ENCODE measurements around the gene PPARA. TPM values are rescaled to one million over a fixed set of nuclear protein-coding genes. Genes with fewer than 3 reads are reported as not detected.

Gene PPARA
- total and polyA plus RNA-seq, 5 experiments from 2014 or later: 3.5 to 22.6 (median 3.7) TPM

- Mint-ChIP-seq H3K9me3 (no peaks in the 10 kb centered on the region), H3K4me1 (peaks cover 2 to 5% (median 4%) of the 10 kb centered on the region in 4 donors), H3K4me3 (no peak overlapping the region), H3K27me3 (no peaks in the 10 kb centered on the region), H3K27ac (no peak overlapping the region), H3K36me3 (peaks cover 0 to 43% (median 10%) of the 10 kb centered on the region in 3 donors)
- POLR2A ChIA-PET: no interaction called here
- ATAC-seq (no peak), DNase-seq (no peak)
Observed at GRCh38 chr22:46158283-46158682, 8.0 kb downstream of the PPARA start.

DNA sequence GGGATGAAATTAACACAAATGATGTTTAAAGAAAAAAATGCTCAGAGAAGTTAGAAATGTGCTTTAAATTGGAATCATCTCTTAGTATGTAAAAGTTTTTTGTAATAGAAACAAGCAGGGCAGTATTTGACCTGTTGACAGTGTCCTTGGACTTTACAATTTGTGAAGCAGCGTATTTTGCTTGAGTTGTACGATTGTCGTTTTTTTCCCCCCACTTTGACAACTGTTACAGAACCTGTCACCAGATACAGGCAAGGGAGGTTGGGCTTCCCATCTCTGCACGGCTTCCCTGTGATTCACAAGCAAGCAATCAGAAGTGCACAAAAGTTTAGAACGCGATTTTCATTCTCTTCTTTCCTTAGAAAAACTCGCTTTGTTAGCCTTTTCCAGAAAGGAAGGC lies 8.9 kb downstream of the PPARA start:
- no peak for ATAC-seq
- POLR2A ChIA-PET: no interaction called here
- Mint-ChIP-seq H3K36me3 (peaks cover 0 to 43% (median 10%) of the 10 kb centered on the region in 3 donors), H3K9me3 (no peaks in the 10 kb centered on the region), H3K27ac (no peak overlapping the region), H3K4me1 (peaks cover 2 to 7% (median 5%) of the 10 kb centered on the region in 4 donors), H3K27me3 (no peaks in the 10 kb centered on the region), H3K4me3 (no peak overlapping the region)
- no peak for DNase-seq

GRCh38 chr22:46159777-46160176 lies 9.5 kb downstream of the PPARA start:
- H3K27ac Mint-ChIP-seq: no peak overlapping the region
- POLR2A ChIA-PET: no interaction called here
- H3K9me3 Mint-ChIP-seq: no peaks in the 10 kb centered on the region
- no peak overlapping the region for H3K4me3 Mint-ChIP-seq
- no peaks in the 10 kb centered on the region for H3K27me3 Mint-ChIP-seq
- DNase-seq (no peak), ATAC-seq (no peak)
- peaks cover 0 to 46% (median 10%) of the 10 kb centered on the region in 3 donors for H3K36me3 Mint-ChIP-seq
- H3K4me1 Mint-ChIP-seq: peaks cover 2 to 7% (median 5%) of the 10 kb centered on the region in 4 donors

- ATAC-seq: no peak
- Mint-ChIP-seq H3K4me1 (peaks cover 0 to 6% (median 4%) of the 10 kb centered on the region in 4 donors), H3K4me3 (no peak overlapping the region)
Observed at GRCh38 chr22:46162285-46162684, 12.0 kb downstream of the PPARA start.

DNA sequence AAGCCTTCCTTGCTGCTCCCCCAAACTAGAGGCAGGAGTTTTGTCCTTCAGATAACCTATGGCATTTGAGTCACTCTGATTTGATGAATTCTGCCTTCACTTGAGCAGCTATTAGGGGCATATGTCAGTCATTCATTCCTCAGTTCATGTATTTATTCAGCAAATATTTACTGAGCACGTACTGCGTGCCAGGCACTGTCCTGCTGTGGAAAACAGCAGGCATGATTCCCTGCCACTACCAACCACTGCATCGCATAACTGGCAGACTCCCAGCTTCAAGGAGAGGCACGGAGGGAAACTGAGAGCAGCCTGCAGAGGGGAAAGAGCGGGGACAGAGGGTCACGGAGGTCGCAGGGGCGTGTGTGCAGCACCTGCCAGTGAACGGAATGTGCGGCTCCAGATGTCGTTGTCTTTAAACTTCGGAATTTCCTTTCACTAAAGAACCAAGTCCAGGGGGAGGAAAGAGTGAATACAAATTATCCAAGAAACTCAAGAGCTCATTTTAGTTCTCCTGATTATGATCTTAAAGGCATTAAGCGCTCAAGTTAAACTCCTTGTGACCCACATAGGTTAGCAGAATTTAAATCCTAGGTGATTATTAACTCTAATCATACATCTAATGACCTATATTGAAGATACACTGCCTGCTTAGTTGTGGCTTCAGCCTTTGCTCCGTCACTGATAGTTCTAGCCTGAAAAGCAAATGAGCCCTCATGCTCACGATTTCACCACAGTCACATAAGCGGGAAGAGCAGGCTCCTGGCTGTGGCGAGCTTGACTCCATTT lies 12.6 kb downstream of the PPARA start:
- Mint-ChIP-seq H3K36me3 (peaks cover 0 to 25% (median 10%) of the 10 kb centered on the region in 3 donors), H3K9me3 (no peaks in the 10 kb centered on the region), H3K4me3 (no peak overlapping the region), H3K4me1 (peaks cover 0 to 6% (median 3%) of the 10 kb centered on the region in 4 donors), H3K27me3 (no peaks in the 10 kb centered on the region), H3K27ac (no peak overlapping the region)
- DNase-seq: no peak
- POLR2A ChIA-PET: no interaction called here
- ATAC-seq: no peak

More at GRCh38 chr22:46162285-46162684, 12.0 kb downstream of the PPARA start:
- no peak for DNase-seq
- peaks cover 0 to 32% (median 10%) of the 10 kb centered on the region in 3 donors for H3K36me3 Mint-ChIP-seq
- H3K9me3 Mint-ChIP-seq: no peaks in the 10 kb centered on the region
- no peaks in the 10 kb centered on the region for H3K27me3 Mint-ChIP-seq
- H3K27ac Mint-ChIP-seq: no peak overlapping the region
- POLR2A ChIA-PET: no interaction called here

- H3K27ac Mint-ChIP-seq: no peak overlapping the region
- no peak overlapping the region for H3K4me3 Mint-ChIP-seq
- H3K4me1 Mint-ChIP-seq: peaks cover 0 to 6% (median 3%) of the 10 kb centered on the region in 4 donors
- DNase-seq (no peak), ATAC-seq (no peak)
- no peaks in the 10 kb centered on the region for H3K27me3 Mint-ChIP-seq
- no peaks in the 10 kb centered on the region for H3K9me3 Mint-ChIP-seq
- peaks cover under 1 to 24% (median 10%) of the 10 kb centered on the region in 3 donors for H3K36me3 Mint-ChIP-seq
- POLR2A ChIA-PET: no interaction called here
Observed at GRCh38 chr22:46163557-46163888, 13.2 kb downstream of the PPARA start.

DNA sequence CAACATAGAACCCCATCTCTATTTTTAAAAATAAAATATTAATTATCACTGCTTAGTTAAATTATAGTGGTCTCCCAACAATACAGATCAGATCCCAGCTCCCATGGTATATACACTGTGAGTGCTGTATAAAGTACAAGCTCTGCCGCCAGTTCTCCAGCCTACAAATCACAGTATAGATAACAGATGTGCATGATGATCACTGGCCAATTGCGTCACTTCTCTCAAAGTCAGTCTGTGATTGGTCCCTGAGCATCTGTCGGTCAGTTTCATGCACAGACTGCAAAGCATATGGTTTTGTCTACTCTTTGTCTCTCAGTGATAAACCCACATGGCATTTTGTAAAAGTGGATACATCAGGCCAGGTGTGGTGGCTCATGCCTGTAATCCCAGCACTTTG lies 15.7 kb downstream of the PPARA start:
- Mint-ChIP-seq H3K4me1 (peaks cover 2 to 12% (median 4%) of the 10 kb centered on the region in 4 donors), H3K27ac (no peak overlapping the region), H3K9me3 (no peaks in the 10 kb centered on the region), H3K36me3 (peaks cover 2 to 9% (median 3%) of the 10 kb centered on the region in 3 donors), H3K27me3 (no peaks in the 10 kb centered on the region), H3K4me3 (no peak overlapping the region)
- ATAC-seq (no peak), DNase-seq (no peak)
- POLR2A ChIA-PET: interaction anchor here (1.3 kb wide), 1 partner anchor 15 kb away, joined by 4 read pairs; no protein-coding TSS in a partner anchor

DNA sequence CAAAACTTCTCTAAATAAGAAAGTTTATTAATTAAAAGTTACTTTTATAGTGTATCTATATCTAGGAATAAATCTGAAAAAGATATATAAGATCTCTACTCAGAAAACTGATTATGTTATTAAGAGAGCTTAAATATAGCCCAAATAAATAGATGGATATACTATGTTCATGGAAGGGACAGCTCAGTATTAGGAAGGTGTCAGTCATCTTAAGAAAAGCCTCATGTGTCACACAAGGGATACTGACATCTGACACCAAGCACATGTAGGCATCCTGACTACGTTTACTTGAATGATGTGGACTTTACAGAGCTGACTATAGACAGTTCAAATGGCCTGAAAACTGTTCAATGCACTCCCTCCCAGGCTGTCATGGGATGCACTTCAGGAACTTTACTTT lies 19.3 kb downstream of the PPARA start:
- no peak overlapping the region for H3K4me3 Mint-ChIP-seq
- no peak for DNase-seq
- POLR2A ChIA-PET: no interaction called here
- no peaks in the 10 kb centered on the region for H3K9me3 Mint-ChIP-seq
- H3K4me1 Mint-ChIP-seq: peaks cover 18 to 33% (median 19%) of the 10 kb centered on the region in 4 donors
- H3K27me3 Mint-ChIP-seq: no peaks in the 10 kb centered on the region
- H3K36me3 Mint-ChIP-seq: peaks cover 0 to 3% (median 0%) of the 10 kb centered on the region in 3 donors
- no peak overlapping the region for H3K27ac Mint-ChIP-seq
- ATAC-seq: no peak

GRCh38 chr22:46171940-46172339 lies 21.6 kb downstream of the PPARA start:
- DNase-seq (no peak), ATAC-seq (no peak)
- POLR2A ChIA-PET: no interaction called here
- Mint-ChIP-seq H3K27me3 (no peaks in the 10 kb centered on the region), H3K9me3 (peaks cover 0 to 2% (median 0%) of the 10 kb centered on the region in 9 donors), H3K4me1 (peaks cover 21 to 33% (median 25%) of the 10 kb centered on the region in 4 donors), H3K36me3 (peaks cover 3 to 8% (median 6%) of the 10 kb centered on the region in 3 donors), H3K4me3 (peak overlapping the region in 4 of 10 donors; percentile 26 to 61 (median 50)), H3K27ac (peak overlapping the region in 2 of 10 donors; percentile 20 to 81)

DNA sequence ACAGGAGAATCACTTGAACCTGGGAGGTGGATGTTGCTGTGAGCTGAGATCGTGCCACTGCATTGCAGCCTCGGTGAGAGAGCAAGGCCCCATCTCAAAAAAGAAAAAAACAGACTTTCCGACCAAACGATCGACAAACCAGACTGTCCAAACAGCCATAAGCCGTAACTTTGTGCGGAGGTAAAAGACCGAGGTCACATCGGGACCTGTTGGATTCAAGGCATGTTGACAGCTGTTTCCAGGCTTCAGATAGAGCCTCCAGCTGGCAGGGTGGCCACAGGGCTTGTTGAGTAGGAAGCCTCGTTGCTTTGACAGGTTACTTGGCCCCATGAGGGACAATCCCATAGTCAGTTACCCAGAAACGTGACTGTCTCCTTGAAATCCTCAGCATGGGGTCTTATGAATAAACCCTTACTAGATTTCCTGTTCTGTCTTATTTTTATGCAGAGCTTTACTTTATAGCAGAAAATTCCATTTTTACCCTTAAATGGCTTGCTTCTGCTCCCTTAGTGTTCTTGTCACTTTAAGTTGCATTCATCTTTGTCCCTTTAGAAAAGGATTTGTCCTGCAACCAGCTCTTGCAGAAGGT lies 22.3 kb downstream of the PPARA start:
- Mint-ChIP-seq H3K27me3 (no peaks in the 10 kb centered on the region), H3K27ac (no peak overlapping the region), H3K36me3 (peaks cover 6 to 13% (median 11%) of the 10 kb centered on the region in 3 donors), H3K4me1 (peaks cover 21 to 33% (median 25%) of the 10 kb centered on the region in 4 donors), H3K9me3 (peaks cover 0 to 2% (median 0%) of the 10 kb centered on the region in 9 donors), H3K4me3 (no peak overlapping the region)
- DNase-seq: no peak
- ATAC-seq: no peak
- POLR2A ChIA-PET: no interaction called here

DNA sequence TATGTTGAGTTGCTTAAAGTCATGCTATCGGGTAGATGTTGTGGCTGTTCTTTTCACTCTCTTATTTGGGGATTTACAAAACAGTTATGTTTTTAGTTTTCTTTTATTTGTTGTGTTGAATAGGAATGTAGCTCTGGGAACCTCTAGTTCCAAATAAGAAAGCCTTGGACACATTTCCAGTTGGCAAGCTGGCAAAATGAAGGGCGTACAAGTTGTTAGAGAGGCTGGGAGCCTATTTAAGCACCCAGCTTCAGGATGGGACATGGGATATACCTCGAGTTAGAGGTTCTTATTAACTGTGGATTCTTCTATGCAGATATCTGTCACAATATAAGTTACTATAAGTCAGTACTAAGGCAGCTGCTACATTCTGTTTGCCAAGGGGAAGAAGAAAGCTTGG lies 22.8 kb downstream of the PPARA start:
- no peak for DNase-seq
- POLR2A ChIA-PET: no interaction called here
- ATAC-seq: no peak
- Mint-ChIP-seq H3K4me3 (no peak overlapping the region), H3K36me3 (peaks cover 8 to 19% (median 16%) of the 10 kb centered on the region in 3 donors), H3K4me1 (peaks cover 21 to 33% (median 25%) of the 10 kb centered on the region in 4 donors), H3K27me3 (no peaks in the 10 kb centered on the region), H3K27ac (no peak overlapping the region), H3K9me3 (peaks cover 0 to 4% (median under 1%) of the 10 kb centered on the region in 9 donors)

DNA sequence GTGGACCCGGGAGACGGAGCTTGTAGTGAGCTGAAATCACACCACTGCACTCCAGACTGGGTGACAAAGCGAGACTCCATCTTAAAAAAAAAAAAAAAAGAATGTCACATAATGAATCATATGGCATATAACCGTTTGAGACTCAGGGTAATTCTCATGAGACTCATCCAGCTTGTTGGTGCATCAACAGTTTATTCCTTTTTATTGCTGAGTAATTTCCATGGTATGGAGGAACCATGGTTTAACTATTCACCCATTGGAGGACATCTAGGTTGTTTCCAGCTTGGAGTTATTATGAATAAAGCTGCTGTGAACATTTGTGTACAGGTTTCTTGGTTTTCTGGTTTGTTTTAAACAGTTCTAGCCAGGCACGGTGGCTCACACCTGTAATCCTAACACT lies 25.3 kb downstream of the PPARA start:
- Mint-ChIP-seq H3K9me3 (peaks cover 0 to 24% (median 17%) of the 10 kb centered on the region in 9 donors), H3K4me3 (no peak overlapping the region), H3K27ac (no peak overlapping the region), H3K27me3 (no peaks in the 10 kb centered on the region), H3K4me1 (peaks cover 19 to 30% (median 23%) of the 10 kb centered on the region in 4 donors), H3K36me3 (peaks cover 27 to 42% (median 39%) of the 10 kb centered on the region in 3 donors)
- no peak for DNase-seq
- POLR2A ChIA-PET: no interaction called here
- no peak for ATAC-seq

GRCh38 chr22:46176508-46177003 lies 26.2 kb downstream of the PPARA start:
- H3K27ac Mint-ChIP-seq: peak overlapping the region in 1 of 10 donors; percentile 15
- H3K9me3 Mint-ChIP-seq: peaks cover 0 to 33% (median 23%) of the 10 kb centered on the region in 9 donors
- H3K27me3 Mint-ChIP-seq: no peaks in the 10 kb centered on the region
- peaks cover 37 to 51% (median 48%) of the 10 kb centered on the region in 3 donors for H3K36me3 Mint-ChIP-seq
- ATAC-seq (no peak), DNase-seq (no peak)
- POLR2A ChIA-PET: no interaction called here
- no peak overlapping the region for H3K4me3 Mint-ChIP-seq
- H3K4me1 Mint-ChIP-seq: peaks cover 12 to 21% (median 18%) of the 10 kb centered on the region in 4 donors
